PC-9 (cell line): ENCODE results near the gene MYLK. TPM values are rescaled to one million over a fixed set of nuclear protein-coding genes. Genes with fewer than 3 reads are reported as not detected.

Source experiments
- BruUV-seq: library from RNA; stranded (reverse); fragments of 400-500 nt; replicated peaks from 2 replicates; lab custom pipeline; 2021; lab: Mats Ljungman, UMichigan
- CTCF ChIA-PET: fragments of 300-600 bp; sonication (Branson Sonifier 250); formaldehyde crosslinking; loops from one replicate; lab custom pipeline; 2022; ENCODE audit warnings: antibody characterized with exemption; lab: Charles Lee
- POLR2A ChIA-PET: fragments of 300-600 bp; sonication (Branson Sonifier 250); formaldehyde crosslinking; loops from one replicate; lab custom pipeline; 2022; ENCODE audit warnings: antibody characterized with exemption; ENCODE audit not compliant: unreplicated experiment; lab: Charles Lee
- DNase-seq, 2 experiments: peaks; one replicate each; pipeline versions ENCODE4 v3.0.0 to v3.0.0-alpha.2; 2015 to 2022; ENCODE audit warnings: mixed read lengths in 1 of 2
- H2AFZ ChIP-seq: fragments of 200-600 bp; sonication (generic); 2 replicates; pipeline ENCODE4 v1.8.1; 2017; ENCODE audit warnings: antibody characterized with exemption
- H3F3A ChIP-seq: fragments of 200-600 bp; sonication (generic); 2 replicates; pipeline ENCODE4 v1.8.1; 2017; ENCODE audit warnings: antibody characterized with exemption, mild to moderate bottlenecking, low read depth; ENCODE audit not compliant: insufficient read depth
- H3K27ac ChIP-seq: fragments of 200-600 bp; sonication (generic); 2 replicates; pipeline ENCODE4 v1.6.1; 2016; ENCODE audit warnings: mixed run types
- H3K27me3 ChIP-seq: fragments of 200-600 bp; sonication (generic); 2 replicates; pipeline ENCODE4 v1.6.1; 2016; ENCODE audit warnings: low read depth, mixed run types; ENCODE audit not compliant: insufficient read depth
- H3K36me3 ChIP-seq: fragments of 200-600 bp; sonication (generic); 2 replicates; pipeline ENCODE4 v1.6.1; 2016; ENCODE audit warnings: low read depth, mixed run types
- H3K4me1 ChIP-seq: fragments of 200-600 bp; sonication (generic); replicated peaks from 2 replicates; pipeline ENCODE4 v1.6.1; 2016; ENCODE audit warnings: mixed run types; ENCODE audit not compliant: insufficient read depth
- H3K4me2 ChIP-seq: fragments of 200-600 bp; sonication (generic); 2 replicates; pipeline ENCODE4 v1.6.1; 2017; ENCODE audit warnings: mixed run types
- H3K4me3 ChIP-seq: fragments of 200-600 bp; sonication (generic); 2 replicates; pipeline ENCODE4 v1.6.1; 2016; ENCODE audit warnings: mixed run types
- H3K79me2 ChIP-seq: fragments of 200-600 bp; sonication (generic); 2 replicates; pipeline ENCODE4 v1.6.1; 2017; ENCODE audit warnings: low read depth, mixed run types
- H3K9me2 ChIP-seq: fragments of 200-600 bp; sonication (generic); 2 replicates; pipeline ENCODE4 v1.8.1; 2017; ENCODE audit warnings: mild to moderate bottlenecking; ENCODE audit not compliant: insufficient read depth
- H3K9me3 ChIP-seq: fragments of 200-600 bp; sonication (generic); 2 replicates; pipeline ENCODE4 v1.8.1; 2016; ENCODE audit warnings: low read depth; ENCODE audit not compliant: insufficient read depth
- H4K20me1 ChIP-seq: fragments of 200-600 bp; sonication (generic); 2 replicates; pipeline ENCODE4 v1.8.1; 2017; ENCODE audit not compliant: insufficient read depth
- EZH2 ChIP-seq: fragments of 200-600 bp; sonication (generic); IDR thresholded peaks from 2 replicates; pipeline ENCODE4 v1.8.0; 2017; ENCODE audit warnings: antibody characterized with exemption, low read depth
- intact Hi-C: fragments of 100-400 bp; cut with micrococcal nuclease; formaldehyde crosslinking; loops from one replicate; pipeline ENCODE4 v1.10.0; 2022; ENCODE audit not compliant: unreplicated experiment
- total RNA-seq: library from RNA; stranded (reverse); gene quantifications from 2 replicates; pipeline ENCODE4 v1.2.3, GENCODE V29; 2021
- TF ChIP-seq, protein P1 (sequence below): fragments of 200-600 bp; sonication (generic); conservative IDR thresholded peaks from 2 replicates; pipeline ENCODE4 v1.6.1; 2017; ENCODE audit warnings: mixed run types, antibody characterized with exemption, mild to moderate bottlenecking, moderate library complexity

The MYLK gene
- total RNA-seq, 1 experiment from 2014 or later: 0.72 TPM

DNA sequence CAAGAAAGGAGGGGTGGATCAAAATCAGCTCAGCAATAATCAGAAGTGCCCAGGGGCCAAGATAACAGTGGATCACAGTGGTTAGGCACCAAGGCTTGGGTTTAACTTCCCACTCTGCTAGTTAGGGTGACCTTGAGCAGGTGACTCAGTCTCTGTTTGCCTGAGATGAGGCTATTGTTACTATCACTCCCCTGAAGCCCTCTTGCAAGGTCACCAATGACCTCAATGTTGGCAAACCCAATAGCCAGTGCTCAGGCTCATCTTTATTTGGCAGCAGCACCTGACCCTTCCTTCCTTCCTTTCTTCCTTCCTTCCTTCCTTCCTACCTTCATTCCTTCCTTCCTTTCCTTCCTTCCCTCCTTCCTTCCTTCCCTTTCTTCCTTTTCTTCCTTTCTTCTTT, 196.8 kb downstream of the MYLK start:
- H3K9me3 ChIP-seq: no peaks in the 10 kb centered on the region
- ChIA-PET CTCF (no interaction called here), POLR2A (no interaction called here)
- BruUV-seq: no TSS peak
- H2AFZ ChIP-seq: no peak overlapping the region
- DNase-seq: no peak
- H3K9me2 ChIP-seq: no peaks in the 10 kb centered on the region
- no peaks in the 10 kb centered on the region for H3K27me3 ChIP-seq
- no peaks in the 10 kb centered on the region for H3F3A ChIP-seq
- H3K79me2 ChIP-seq: no peaks in the 10 kb centered on the region
- H3K4me3 ChIP-seq: no peak overlapping the region
- no peaks in the 10 kb centered on the region for H3K36me3 ChIP-seq
- no peak for TF ChIP-seq EZH2
- TF ChIP-seq, protein P1, sequence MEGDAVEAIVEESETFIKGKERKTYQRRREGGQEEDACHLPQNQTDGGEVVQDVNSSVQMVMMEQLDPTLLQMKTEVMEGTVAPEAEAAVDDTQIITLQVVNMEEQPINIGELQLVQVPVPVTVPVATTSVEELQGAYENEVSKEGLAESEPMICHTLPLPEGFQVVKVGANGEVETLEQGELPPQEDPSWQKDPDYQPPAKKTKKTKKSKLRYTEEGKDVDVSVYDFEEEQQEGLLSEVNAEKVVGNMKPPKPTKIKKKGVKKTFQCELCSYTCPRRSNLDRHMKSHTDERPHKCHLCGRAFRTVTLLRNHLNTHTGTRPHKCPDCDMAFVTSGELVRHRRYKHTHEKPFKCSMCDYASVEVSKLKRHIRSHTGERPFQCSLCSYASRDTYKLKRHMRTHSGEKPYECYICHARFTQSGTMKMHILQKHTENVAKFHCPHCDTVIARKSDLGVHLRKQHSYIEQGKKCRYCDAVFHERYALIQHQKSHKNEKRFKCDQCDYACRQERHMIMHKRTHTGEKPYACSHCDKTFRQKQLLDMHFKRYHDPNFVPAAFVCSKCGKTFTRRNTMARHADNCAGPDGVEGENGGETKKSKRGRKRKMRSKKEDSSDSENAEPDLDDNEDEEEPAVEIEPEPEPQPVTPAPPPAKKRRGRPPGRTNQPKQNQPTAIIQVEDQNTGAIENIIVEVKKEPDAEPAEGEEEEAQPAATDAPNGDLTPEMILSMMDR: no peak
- H3K27ac ChIP-seq: no peak overlapping the region
- H3K4me1 ChIP-seq: peaks cover 15% of the 10 kb centered on the region
- intact Hi-C loops: no loop called here
- no peaks in the 10 kb centered on the region for H4K20me1 ChIP-seq
- no peak overlapping the region for H3K4me2 ChIP-seq

DNA sequence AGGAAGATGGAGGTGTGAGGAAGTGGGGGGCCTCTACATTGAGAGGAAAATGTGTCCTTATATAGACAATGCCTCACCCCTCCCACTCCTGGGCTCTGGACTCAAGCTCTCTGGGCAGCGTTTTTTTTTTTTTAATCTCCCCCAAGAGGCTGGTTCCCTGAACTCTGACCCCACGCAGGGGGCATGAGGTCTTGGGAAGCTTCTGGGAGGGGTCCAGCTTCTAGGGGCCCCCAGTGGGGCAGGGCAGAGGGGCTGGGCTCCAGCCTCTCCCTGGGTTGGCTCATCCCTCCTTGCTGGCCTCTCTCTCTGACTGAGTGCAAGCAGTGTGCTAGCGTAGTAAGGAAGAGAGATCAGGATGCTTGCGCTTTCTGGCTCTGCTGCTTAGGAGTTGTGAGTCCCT, 197.9 kb downstream of the MYLK start:
- Histone ChIP-seq H3K9me3 (no peaks in the 10 kb centered on the region), H3F3A (no peaks in the 10 kb centered on the region), H3K4me1 (peaks cover 15% of the 10 kb centered on the region), H3K27me3 (no peaks in the 10 kb centered on the region), H3K36me3 (no peaks in the 10 kb centered on the region), H3K79me2 (no peaks in the 10 kb centered on the region), H4K20me1 (no peaks in the 10 kb centered on the region), H2AFZ (no peak overlapping the region), H3K4me3 (no peak overlapping the region), H3K4me2 (no peak overlapping the region), H3K27ac (no peak overlapping the region), H3K9me2 (no peaks in the 10 kb centered on the region)
- CTCF ChIA-PET: no interaction called here
- TF ChIP-seq EZH2: no peak
- TF ChIP-seq, protein P1: no peak
- POLR2A ChIA-PET: no interaction called here
- DNase-seq: no peak
- BruUV-seq: no TSS peak
- intact Hi-C loops: no loop called here

DNA sequence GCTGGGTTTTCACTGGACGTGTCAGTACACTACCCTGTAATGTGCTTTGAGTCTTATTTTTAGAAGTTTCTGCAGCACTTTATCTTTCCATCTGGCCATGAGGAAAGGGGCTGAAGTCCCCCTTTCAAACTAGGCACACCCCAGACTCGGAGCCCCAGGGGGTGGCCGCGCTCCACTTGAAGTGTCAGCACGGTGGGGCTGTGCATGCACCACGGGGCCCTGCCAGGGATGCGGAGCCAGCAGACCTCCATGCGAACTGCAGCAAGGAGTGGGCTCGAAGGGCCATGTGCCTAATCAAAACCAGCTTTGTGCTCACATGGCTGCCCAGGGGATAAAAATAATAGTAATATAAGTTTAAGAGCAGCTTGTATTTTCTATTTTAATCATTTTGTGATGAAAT, 198.4 kb downstream of the MYLK start:
- CTCF ChIA-PET: no interaction called here
- intact Hi-C loops: no loop called here
- no peaks in the 10 kb centered on the region for H3K9me3 ChIP-seq
- no peak overlapping the region for H3K4me3 ChIP-seq
- H3K9me2 ChIP-seq: no peaks in the 10 kb centered on the region
- no peak overlapping the region for H3K4me2 ChIP-seq
- no peaks in the 10 kb centered on the region for H3K79me2 ChIP-seq
- POLR2A ChIA-PET: no interaction called here
- H4K20me1 ChIP-seq: no peaks in the 10 kb centered on the region
- no peak overlapping the region for H2AFZ ChIP-seq
- H3K36me3 ChIP-seq: no peaks in the 10 kb centered on the region
- no TSS peak for BruUV-seq
- H3K27ac ChIP-seq: no peak overlapping the region
- H3K27me3 ChIP-seq: no peaks in the 10 kb centered on the region
- no peak for TF ChIP-seq EZH2
- TF ChIP-seq, protein P1: no peak
- no peak for DNase-seq
- H3F3A ChIP-seq: no peaks in the 10 kb centered on the region
- H3K4me1 ChIP-seq: peaks cover 15% of the 10 kb centered on the region
